GM12873 (cell line): ENCODE measurements around the gene L1CAM.

Source experiments
- CTCF ChIP-seq: IDR thresholded peaks from 2 replicates; pipeline ENCODE4 v1.5.1; 2012; ENCODE audit warnings: low read depth, mild to moderate bottlenecking, moderate library complexity, low read length, control low read depth; ENCODE audit not compliant: insufficient read depth; ENCODE audit errors: missing control alignments

The L1CAM gene

GRCh38 chrX:153848325-153848724, 37.6 kb downstream of the L1CAM start:
- TF ChIP-seq CTCF = no peak

- no peak for TF ChIP-seq CTCF
These were observed 40.1 kb downstream of the L1CAM start for GRCh38 chrX:153845842-153846241.

- TF ChIP-seq CTCF = no peak
These were observed 40.8 kb downstream of the L1CAM start for GRCh38 chrX:153845195-153845594.

- no peak for TF ChIP-seq CTCF
These were observed 41.4 kb downstream of the L1CAM start for GRCh38 chrX:153844509-153845082.

GRCh38 chrX:153836921-153837320, 49.1 kb downstream of the L1CAM start:
- TF ChIP-seq CTCF = no peak

GRCh38 chrX:153832728-153833127, 53.2 kb downstream of the L1CAM start:
- TF ChIP-seq CTCF = no peak

GRCh38 chrX:153831429-153832150, 54.4 kb downstream of the L1CAM start:
- no peak for TF ChIP-seq CTCF
